Right atrium auricular region (tissue), 2 donors: ENCODE measurements around the gene HASPIN. TPM values are rescaled to one million over a fixed set of nuclear protein-coding genes. Genes with fewer than 3 reads are reported as not detected.
A peak's percentile ranks its signal among the peaks of the same experiment; 100 is the strongest.

Experiments used
- DNase-seq: peaks from one replicate; pipeline ENCODE4 v3.0.0-alpha.2; 2019; ENCODE audit warnings: low spot score
- H3K27ac ChIP-seq, 2 donors: fragments of 200-600 bp; sonication (generic); 1 replicate in 1 of 2; 2 replicates in 1 of 2; pipeline ENCODE4 v1.5.1; 2016 to 2019
- H3K27me3 ChIP-seq, 2 donors: fragments of 200-600 bp; sonication (generic); one replicate each; pipeline versions ENCODE4 v1.5.1 to v1.6.0; 2017 to 2019
- H3K36me3 ChIP-seq: fragments of 200-600 bp; sonication (generic); one replicate; pipeline ENCODE4 v1.5.1; 2016
- H3K4me1 ChIP-seq, 2 donors: fragments of 200-600 bp; sonication (generic); one replicate each; pipeline versions ENCODE4 v1.5.1 to v1.6.0; 2017 to 2019
- H3K4me3 ChIP-seq, 2 donors: fragments of 200-600 bp; sonication (generic); 1 replicate in 1 of 2; 2 replicates in 1 of 2; pipeline ENCODE4 v1.5.1; 2017 to 2019; ENCODE audit warnings: mild to moderate bottlenecking in 1 of 2, moderate library complexity in 1 of 2
- H3K9me3 ChIP-seq, 2 donors: fragments of 200-600 bp; sonication (generic); one replicate each; pipeline ENCODE4 v1.5.1; 2019
- total RNA-seq, 2 donors: library from RNA; depleted of rRNA; stranded (reverse); fragments of >200 nt; gene quantifications; one replicate each; pipeline ENCODE4 v1.1.0, GENCODE V29; 2016
- TF ChIP-seq, protein P1 (sequence below), 2 donors: fragments of 200-600 bp; sonication (generic); IDR thresholded peaks; one replicate each; pipeline ENCODE4 v1.5.1; 2019; ENCODE audit warnings: antibody characterized with exemption in 2 of 2

Gene HASPIN
- total RNA-seq, 2 donors from 2014 or later: not detected

DNA sequence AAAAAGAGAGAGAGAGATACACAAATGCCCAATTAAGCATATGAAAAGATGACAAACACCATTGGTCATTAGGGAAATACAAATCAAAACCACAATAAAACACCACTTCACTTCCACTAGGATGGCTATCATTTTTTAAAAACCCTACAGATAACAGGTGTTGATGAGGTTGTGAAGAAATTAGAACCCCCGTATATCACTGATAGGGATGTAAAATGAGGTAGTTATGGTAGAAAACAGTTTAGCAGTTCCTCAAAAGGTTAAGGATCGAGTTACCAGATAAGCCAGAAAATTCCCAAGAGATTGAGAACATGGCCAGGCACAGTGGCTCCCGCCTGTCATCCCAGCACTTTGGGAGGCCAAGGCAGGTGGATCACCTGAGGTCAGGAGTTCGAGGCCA is 30.6 kb upstream of the HASPIN start:
- no peak overlapping the region for H3K4me3 ChIP-seq
- H3K36me3 ChIP-seq: no peaks in the 10 kb centered on the region
- no peak overlapping the region for H3K27ac ChIP-seq
- H3K27me3 ChIP-seq: peaks cover 0 to 11% of the 10 kb centered on the region in 2 donors
- H3K9me3 ChIP-seq: no peaks in the 10 kb centered on the region
- DNase-seq: no peak
- TF ChIP-seq, protein P1, sequence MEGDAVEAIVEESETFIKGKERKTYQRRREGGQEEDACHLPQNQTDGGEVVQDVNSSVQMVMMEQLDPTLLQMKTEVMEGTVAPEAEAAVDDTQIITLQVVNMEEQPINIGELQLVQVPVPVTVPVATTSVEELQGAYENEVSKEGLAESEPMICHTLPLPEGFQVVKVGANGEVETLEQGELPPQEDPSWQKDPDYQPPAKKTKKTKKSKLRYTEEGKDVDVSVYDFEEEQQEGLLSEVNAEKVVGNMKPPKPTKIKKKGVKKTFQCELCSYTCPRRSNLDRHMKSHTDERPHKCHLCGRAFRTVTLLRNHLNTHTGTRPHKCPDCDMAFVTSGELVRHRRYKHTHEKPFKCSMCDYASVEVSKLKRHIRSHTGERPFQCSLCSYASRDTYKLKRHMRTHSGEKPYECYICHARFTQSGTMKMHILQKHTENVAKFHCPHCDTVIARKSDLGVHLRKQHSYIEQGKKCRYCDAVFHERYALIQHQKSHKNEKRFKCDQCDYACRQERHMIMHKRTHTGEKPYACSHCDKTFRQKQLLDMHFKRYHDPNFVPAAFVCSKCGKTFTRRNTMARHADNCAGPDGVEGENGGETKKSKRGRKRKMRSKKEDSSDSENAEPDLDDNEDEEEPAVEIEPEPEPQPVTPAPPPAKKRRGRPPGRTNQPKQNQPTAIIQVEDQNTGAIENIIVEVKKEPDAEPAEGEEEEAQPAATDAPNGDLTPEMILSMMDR (IDR thresholded peaks at IDR 0.05): no peak
- peaks cover 0 to 24% of the 10 kb centered on the region in 2 donors for H3K4me1 ChIP-seq

DNA sequence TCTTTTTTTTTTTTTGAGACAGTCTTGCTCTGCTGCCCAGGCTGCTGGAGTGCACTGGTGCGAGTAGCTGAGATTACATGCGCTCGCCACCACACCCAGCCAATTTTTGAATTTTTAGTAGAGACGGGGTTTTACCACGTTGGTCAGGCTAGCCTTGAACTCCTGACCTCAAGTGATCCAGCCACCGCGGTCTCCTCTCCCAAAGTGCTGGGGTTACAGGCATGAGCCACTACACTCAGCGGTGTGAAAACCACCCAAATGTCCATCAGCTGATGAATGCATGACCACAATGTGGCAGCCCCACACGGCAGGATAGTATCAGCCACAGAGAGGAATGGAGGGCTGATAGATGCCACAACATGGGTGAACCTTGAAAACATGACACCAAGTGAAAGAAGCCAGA is 29.9 kb upstream of the HASPIN start:
- Histone ChIP-seq H3K27ac (no peak overlapping the region), H3K36me3 (no peaks in the 10 kb centered on the region), H3K27me3 (peaks cover 0 to 11% of the 10 kb centered on the region in 2 donors), H3K4me3 (no peak overlapping the region), H3K9me3 (no peaks in the 10 kb centered on the region), H3K4me1 (peaks cover 0 to 24% of the 10 kb centered on the region in 2 donors)
- TF ChIP-seq, protein P1 (IDR thresholded peaks at IDR 0.05): no peak
- DNase-seq: no peak

DNA sequence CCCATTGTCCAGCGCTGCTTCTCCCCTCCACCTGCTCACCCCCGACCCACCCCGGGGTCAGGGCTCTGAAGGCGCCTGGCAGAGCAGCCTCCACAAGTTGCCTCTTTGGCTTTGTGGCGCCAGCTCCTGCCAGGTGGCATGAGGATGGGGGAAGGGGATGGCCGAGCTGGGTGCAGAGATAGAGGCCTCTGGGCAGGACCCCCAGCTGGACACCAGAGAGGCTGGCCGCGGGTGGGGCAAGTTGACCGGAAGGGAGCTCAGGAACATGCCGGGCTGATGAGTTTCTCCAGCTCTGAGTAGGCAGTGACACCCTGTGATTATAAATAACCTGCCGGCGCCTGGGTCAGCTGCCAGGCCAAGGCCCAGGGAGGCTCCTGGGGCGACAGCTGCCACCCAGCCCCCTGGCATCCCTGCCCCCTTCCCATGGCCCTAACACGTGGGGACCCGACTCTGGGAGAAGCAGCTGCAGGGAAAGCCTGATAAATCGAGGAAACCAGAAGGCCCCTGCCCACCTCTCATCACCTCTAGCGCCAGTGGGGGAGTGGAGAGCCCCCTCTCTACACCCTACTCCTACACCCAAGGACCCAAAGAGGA is 28.5 kb upstream of the HASPIN start:
- H3K27ac ChIP-seq: peak overlapping the region; percentile 66 to 80

DNA sequence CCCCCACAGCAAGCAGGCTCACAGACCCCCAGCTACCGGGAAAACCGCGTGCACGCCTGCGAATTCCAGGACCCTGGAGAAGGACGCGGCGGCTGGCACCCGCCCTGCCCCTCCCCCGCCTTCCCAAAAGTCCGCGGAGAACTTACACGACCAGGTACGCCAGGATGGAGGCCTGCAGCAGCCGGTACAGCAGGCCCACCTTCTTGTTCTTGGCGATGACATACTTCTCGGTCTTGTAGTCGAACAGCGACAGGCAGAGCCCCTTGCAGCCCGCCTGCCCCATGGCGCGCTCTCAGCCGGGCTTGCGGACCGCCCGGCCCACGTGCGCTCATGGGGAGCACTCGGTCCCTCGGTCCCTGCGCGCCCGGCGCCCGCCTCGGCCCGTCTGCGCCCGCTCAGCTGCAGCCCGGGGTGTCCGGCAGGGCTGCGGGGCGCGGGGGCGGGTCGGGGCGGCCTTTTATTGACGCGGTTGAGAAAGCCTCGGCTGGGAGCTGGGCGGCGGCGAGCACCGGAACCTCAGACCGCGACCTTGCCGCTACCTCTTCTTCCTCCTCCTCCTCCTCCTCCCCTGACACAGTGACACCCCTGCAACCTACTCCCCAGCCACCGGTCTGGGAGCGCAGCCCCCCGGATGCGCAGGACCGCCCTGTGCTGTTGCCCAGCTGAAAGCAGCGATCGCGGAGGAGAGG is 27.8 kb upstream of the HASPIN start, which contains the start of gene P2RX5:
Gene P2RX5, minus strand, starts transcription at position 433 of the 689 bp plus-strand sequence. Its CDS starts 150 bp downstream, at position 283.
- no peaks in the 10 kb centered on the region for H3K36me3 ChIP-seq
- H3K4me1 ChIP-seq: peaks cover 0 to 24% of the 10 kb centered on the region in 2 donors
- DNase-seq: no peak
- peak within 1 kb of the TSS; percentile 45 to 56 for H3K4me3 ChIP-seq
- peaks cover 0 to 11% of the 10 kb centered on the region in 2 donors for H3K27me3 ChIP-seq
- H3K27ac ChIP-seq: peak within 1 kb of the TSS; percentile 66 to 80
- TF ChIP-seq, protein P1 (IDR thresholded peaks at IDR 0.05): no peak
- H3K9me3 ChIP-seq: no peaks in the 10 kb centered on the region

More for the DNA sequence above, 28.5 kb upstream of the HASPIN start:
- no peak for DNase-seq
- no peaks in the 10 kb centered on the region for H3K9me3 ChIP-seq
- peaks cover 0 to 24% of the 10 kb centered on the region in 2 donors for H3K4me1 ChIP-seq
- H3K4me3 ChIP-seq: peak overlapping the region; percentile 45 to 56
- no peaks in the 10 kb centered on the region for H3K36me3 ChIP-seq
- peaks cover 0 to 11% of the 10 kb centered on the region in 2 donors for H3K27me3 ChIP-seq
- TF ChIP-seq, protein P1 (IDR thresholded peaks at IDR 0.05): no peak

DNA sequence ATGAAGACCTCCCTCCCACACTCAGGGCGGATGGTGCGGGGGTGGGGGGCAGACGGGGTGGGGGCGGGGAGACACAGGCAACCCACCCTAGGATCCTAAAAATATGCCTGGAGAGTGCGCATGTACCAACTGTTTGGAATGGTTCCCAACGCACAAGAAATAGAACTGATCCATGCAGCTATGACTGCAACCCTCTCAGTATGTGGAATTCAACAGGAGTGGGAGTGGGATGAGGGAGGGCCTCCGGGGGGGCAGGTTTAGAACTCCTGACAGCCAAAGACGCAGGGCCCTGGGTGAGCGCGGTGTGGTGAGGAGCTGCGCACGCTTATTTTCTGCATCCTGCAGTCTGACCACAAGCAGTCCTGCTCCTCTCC is 26.6 kb upstream of the HASPIN start:
- Histone ChIP-seq H3K4me1 (peaks cover 0 to 24% of the 10 kb centered on the region in 2 donors), H3K9me3 (no peaks in the 10 kb centered on the region), H3K27ac (no peak overlapping the region), H3K27me3 (peaks cover 0 to 11% of the 10 kb centered on the region in 2 donors), H3K4me3 (peak overlapping the region in 1 of 2 donors; percentile 56), H3K36me3 (no peaks in the 10 kb centered on the region)
- DNase-seq: no peak
- TF ChIP-seq, protein P1 (IDR thresholded peaks at IDR 0.05): no peak
